Stimulated activated CD4-positive, alpha-beta T cell treated with anti-CD3 and anti-CD28 coated beads, Interleukin-12 subunit alpha, Interleukin-12 subunit beta, amount 100 ng/mL, for 24 hours (primary cell): ENCODE measurements around the gene ADAD2.
"Not testable (repeated sequence)": the region's sequence is repeated elsewhere in the genome, so short reads cannot be mapped to it uniquely, and the experiment has no call there.

Experiments
- DNase-seq, 2 experiments: peaks; one replicate each; pipeline ENCODE4 v3.0.0-alpha.2; 2020; ENCODE audit warnings: low read depth in 2 of 2

Gene ADAD2

DNA sequence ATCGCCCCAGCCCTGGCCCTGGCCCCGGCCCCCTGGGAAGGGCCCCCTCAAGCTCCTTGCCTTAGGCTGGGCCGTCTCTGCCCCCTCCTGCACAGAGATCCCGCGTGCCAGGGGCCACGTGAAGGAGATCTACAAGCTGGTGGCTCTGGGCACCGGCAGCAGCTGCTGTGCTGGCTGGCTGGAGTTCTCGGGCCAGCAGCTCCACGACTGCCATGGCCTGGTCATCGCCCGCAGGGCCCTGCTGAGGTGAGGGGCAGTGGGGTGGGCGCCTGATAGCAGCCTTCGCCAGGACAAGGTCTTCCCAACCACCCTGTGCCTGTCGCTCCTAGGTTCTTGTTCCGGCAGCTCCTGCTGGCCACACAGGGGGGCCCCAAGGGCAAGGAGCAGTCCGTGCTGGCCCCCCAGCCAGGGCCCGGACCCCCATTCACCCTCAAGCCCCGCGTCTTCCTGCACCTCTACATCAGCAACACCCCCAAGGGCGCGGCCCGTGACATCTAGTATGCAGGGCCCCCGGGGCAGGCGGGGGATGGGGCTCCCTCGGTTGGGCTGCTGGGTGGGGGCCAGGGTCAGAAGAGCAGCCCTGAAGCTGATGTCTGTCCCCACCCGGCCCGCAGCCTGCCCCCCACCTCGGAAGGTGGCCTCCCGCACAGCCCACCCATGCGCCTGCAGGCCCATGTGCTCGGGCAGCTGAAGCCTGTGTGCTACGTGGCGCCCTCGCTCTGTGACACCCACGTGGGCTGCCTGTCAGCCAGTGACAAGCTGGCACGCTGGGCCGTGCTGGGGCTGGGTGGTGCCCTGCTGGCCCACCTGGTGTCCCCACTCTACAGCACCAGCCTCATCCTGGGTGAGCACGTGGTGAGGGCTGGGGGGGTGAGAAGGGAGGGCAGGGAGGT, 4.5 kb downstream of the ADAD2 start:
- DNase-seq = no peak

DNA sequence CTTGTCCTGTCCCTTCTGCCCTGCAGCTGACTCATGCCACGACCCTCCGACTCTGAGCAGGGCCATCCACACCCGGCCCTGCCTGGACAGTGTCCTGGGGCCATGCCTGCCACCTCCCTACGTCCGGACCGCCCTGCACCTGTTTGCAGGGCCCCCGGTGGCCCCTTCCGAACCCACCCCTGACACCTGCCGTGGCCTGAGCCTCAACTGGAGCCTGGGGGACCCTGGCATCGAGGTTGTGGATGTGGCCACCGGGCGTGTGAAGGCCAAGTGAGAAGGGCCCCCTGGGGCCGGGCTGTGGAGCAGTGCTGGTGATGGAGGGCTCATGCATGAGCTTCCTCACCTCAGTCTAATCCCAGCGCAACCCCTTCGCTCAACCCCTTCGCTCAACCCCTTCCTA, 5.1 kb downstream of the ADAD2 start:
- no peak for DNase-seq

DNA sequence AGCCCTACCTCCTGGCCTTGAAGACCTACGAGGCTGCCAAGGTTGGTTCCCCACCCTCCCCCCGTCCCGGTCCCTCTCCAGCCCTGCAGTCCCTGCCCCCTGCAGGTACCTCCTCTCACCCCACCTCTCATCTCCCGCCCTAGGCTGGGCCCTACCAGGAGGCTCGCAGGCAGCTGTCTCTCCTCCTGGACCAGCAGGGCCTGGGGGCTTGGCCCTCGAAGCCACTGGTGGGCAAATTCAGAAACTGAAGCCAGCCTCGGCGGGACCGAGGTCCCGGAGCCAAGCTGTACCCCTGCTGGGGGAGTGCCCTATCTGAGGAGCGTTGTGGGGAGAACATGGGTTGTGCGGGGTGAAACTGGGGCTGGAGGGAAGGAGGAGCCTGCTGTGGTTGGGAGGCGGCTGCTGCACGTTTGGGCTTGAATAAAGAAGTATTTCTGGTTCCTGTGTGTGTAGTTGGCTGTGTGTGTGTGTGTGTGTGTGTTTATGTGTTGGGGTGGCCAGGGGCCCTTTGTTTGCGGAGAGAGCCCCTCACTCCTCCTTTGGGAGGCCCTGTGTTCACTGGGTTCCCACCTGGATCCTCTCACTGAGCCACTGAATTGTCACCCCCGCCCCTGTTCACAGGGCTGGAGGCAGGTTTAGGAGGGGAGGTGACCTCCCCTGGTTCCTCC, 5.9 kb downstream of the ADAD2 start:
- no peak for DNase-seq

DNA sequence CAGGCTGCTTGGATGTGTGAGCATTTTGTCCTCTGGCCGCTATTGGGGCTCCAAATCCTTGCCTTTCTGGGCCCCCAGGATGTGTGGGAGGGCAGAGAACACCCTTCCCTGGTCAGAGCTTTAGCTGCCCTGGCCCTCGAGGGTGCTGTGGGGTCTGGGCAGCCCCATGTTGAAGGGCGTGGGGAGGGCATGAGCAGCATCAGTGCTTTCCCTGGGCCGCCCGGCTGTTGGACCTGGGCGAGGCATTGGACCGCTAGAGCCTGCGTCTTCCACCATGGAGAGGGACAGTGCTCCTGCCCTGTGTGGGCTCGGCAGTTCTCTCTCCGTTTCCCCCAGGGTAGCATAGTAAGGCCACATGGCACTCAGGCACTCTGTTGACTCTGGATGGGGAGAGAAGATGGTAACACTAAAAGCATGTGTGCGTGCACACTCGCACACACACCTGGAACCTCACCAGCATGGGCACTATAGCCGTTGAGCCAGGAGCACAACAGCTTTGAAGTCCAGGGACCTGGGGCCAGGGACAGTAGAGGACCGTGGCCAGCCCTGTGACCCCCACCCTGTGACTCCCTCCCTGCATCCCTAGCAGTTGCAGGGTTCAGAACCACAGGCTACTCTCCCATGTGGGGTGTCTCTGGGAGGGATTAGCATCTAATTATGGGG, 6.6 kb downstream of the ADAD2 start:
- DNase-seq = no peak

DNA sequence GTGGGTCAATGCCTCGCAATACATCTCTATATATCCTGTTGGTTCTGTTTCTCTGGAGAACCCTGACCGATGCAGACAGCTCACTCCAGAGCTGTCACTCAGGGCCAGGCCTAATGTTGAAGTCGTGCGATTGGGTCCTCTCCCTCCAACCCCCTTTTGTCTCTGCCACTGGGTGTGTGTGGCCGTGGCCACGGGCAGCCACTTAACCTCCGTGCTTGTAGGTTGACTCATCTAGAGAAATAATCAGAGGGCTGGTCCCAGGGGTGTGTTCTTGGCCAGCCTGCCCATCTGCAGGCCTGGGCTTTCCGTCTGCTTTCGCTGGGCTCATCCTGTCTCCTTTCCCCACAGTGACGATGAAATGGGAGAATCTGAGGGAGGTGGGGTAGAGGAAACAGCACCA, 7.4 kb downstream of the ADAD2 start:
- DNase-seq = no peak

DNA sequence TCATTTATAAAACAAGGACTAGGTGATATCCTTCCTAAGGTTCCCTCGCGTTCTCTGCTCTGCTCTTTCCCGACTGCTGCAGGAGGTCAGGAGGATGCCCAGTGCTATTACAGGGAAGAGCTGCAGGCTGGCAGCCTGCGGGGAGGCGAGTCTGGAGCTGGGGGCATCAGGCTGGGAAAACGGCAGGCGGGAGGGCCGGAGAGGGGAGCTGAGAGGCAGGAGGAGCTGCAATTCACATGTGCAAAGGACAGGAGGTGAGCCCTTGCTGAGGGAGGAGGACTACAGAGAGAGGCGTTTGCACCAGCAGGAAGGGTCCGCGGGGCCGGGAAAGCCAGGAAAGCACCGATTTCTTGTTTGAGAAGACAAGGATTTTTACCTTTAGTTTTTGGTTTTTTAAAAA, 8.1 kb downstream of the ADAD2 start:
- no peak for DNase-seq

DNA sequence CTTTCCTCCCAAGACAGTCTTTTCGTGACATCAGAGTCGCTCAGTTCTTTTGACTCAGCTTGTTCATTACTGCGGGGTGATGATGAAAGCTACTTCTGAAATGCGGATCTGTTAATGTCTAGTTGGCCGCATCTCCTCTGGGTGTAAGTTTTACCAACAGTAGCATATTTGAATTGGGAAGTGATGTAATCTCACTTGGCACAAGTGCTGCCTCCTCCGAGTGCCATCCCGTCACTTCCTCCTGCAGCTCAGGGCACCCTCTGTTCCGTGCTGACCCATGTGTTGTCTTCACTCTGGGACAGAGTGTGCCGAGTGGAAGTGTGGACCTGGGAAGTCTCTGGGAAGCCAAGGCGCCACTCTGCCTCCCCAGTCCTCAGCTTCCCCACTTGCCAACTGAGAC, 8.9 kb downstream of the ADAD2 start:
- DNase-seq = no peak

DNA sequence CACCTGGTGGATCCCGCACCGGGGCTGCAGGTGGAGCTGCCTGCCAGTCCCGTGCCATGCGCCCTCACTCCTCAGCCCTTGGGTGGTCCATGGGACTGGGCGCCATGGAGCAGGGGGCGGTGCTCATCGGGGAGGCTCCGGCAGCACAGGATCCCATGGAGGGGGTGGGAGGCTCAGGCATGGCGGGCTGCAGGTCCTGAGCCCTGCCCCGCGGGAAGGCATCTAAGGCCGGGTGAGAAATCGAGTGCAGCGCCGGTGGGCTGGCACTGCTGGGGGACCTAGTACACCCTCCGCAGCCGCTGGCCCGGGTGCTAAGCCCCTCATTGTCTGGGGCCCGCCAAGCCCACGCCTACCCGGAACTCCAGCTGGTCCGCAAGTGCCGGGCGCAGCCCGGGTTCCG, 13.6 kb downstream of the ADAD2 start:
- not testable (repeated sequence) for DNase-seq

DNA sequence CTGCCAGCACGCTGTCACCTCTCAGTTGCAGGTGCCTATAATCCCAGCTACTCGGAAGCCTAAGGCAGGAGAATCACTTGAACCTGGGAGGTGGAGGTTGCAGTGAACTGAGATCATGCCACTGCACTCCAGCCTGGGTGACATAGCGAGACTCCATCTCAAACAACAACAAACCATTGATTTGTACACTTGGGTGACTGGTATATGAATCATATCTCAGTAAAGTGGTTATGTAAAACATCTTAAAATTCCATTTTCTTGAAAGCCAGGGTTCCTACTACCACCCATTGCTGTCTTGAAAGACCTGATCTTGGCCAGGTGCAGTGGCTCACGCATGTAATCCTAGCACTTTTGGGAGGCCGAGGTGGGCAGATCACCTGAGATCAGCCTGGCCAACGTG, 14.2 kb downstream of the ADAD2 start:
- not testable (repeated sequence) for DNase-seq

DNA sequence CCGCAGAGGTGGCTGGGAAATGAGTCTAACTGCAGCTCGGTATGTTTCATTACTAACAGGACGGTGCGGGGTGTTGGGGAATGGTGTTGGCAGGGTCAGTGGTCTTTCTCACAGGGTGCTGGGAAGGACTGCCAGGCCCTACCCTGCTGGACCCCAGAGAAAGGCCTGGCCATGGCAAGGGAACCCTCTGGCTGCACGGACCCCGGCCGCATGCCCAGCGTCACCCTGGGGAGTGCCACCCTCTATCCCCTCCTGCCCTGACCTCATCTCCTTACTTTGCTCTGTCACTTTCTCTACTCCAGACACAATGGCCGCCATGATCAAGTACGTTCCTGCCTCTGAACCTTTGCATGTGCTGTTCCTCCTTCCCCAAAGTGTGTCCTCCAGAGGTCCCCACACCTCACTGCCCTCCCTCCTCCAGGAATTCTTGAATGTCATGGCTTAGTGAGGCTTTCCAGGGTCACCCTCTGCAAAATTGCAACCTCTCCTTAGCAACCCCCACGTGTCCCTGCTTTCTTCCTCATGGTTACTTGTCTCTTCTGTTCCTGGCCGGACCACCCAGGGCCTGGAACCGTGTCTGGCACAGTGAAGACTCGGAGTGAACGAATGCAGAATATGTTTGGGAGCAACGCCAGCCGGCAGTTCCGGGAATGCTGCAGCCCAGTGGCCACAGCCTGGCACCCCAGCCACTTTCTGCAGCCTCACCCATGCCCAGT, 15.2 kb downstream of the ADAD2 start:
- DNase-seq = no peak

DNA sequence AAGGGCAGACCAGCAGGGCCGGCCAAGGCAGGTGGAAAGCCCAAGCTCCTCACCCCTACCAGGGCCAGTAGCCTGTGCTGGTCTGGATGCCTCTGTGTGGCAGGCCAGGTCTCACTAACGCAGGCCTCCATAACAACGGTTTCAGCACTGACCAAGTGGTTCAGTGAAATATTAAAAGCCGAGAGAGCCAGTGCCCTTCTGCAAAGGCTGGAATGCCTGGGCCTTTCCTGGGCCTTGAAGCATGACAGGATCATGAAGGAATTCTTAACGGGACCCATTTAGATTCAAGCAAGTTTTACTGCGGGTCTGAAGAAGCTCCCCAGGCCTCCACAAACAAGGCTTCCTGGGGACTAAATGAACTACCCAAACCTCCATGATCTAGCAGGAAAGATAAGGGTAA, 16.3 kb downstream of the ADAD2 start:
- DNase-seq = no peak

DNA sequence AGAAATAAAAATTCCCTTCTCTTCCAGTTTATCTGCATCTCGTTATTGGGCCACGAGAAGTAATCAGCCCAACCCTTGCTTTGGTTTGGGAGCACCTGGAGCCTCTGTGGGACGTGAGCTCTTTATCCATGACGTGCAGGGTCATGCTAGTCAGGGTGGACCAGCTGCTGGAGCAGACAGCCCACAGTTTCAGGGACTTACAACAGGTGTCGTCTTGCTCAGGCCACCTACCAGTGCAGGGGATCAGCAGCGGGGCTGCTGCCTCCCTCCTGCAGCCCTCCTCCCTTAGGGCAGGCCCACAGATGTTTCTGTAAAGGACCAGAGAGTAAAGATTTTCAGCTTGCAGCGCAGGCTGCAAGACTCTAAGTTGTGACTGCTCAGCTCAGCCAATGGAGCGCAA, 16.9 kb downstream of the ADAD2 start:
- DNase-seq = no peak

DNA sequence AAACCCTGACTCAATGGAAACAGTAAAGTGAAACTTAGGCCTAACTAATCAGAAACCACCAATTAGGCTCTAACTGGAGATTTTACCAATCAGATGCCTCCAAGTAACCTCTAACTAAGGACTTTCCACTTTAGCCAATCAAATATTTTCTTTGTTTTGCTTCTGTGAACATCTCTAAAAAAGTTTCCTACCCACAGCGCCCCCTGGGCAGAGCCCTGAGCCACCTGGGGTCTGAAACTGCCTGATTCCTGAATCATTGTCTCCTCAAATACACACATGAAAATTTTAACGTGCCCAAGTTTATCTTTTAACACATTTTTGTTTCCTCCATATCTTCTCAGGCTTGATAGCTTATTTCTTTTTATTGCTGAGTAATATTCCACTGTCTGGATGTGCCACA, 19.0 kb downstream of the ADAD2 start:
- no peak for DNase-seq

DNA sequence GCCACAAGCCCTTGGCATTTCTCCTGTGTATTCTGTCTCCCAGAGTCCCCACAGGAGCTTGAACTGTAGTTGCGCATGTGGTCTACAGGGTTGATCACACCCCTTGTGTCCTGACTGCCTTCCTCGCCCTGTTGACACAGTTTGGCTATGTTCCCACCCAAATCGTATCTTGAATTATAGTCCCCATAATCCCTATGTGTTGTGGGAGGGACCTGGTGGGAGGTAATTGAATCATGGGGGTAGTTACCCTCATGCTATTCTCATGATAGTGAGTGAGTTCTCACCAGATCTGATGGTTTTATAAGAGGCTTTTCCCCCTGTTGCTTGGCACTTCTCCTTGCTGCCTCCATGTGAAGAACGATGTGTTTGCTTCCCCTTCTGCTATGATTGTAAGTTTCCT, 21.2 kb downstream of the ADAD2 start:
- no peak for DNase-seq

DNA sequence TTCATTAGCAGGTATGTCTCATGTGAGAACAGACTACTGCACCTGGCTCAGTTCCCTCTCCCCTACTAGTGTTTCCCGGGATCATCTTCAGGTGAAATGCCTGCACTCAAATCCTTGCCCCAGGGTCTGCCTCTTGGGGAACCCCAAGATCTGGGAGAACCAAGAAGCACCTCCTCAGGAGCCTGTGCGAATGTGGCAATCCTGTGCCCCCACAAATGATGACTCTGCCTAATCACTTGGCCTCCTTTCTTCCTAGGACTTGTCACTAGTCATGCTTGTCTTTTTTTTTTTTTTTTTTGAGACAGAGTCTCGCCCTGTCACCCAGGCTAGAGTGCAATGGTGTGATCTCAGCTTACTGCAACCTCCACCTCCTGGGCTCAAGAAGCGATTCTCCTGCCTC, 21.7 kb downstream of the ADAD2 start:
- no peak for DNase-seq

DNA sequence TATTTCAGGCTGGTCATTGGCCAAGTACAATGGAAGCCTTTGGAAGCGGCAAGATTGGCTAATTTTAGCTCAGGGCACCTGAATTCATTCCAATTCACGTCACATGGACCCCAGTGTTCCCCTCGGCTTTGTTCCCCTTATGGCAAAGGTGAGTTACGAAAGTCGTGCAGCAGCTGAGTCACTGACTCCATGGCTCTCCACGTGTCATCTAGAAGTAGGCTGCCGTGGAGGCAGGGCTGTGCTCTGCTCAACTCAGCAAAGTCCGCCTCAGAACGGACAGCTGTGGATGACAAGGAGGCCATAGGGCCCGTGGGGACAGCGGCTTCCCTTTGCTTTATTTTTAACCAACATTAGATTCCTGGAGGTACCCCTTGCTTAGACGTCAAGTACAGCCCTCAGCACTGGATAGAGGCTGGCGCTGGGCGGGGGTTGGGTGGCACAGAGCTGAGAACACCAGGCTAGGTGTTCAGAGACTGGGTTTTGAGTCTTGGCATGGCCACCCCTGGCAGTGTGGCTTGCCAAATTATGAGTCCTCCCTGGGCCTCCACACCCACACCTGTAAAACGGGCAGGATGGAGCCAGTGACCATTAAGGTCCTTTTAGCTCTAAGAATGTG, 23.6 kb downstream of the ADAD2 start:
- no peak for DNase-seq

DNA sequence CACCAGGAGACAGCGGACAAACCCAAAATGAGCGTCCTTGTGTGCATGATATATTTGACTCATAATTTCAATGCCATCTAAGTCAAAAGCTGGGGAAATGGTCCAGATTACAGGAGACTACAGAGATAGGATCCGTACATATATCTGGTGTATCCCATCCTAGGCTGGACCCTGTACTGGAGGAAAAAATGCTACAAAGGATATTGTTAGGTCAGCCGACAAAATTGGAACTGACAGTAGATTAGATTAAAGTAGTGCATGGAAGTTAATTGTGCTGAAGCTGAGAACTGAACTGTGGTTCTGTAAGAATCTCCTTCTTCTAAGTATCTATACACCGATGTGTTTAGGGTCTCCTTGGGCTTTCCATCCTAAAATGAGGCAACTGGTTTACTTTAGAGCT, 24.6 kb downstream of the ADAD2 start:
- DNase-seq = no peak

DNA sequence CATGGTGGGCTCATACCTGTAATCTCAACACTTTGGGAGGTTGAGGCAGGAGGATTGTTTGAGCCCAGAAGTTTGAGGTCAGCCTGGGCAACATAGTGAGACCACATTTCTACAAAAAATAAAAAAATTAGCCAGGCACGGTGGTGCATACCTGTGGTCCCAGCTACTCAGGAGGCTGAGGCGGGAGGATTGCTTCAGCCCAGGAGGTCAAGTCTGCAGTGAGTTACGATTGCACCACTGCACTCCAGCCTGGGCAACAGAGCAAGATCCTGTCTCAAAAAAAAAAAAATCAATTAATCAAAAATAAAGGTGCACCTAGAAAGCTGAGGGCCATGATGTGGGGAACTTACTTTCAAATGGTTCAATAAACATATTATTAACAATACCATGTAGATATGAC, 25.2 kb downstream of the ADAD2 start:
- not testable (repeated sequence) for DNase-seq

DNA sequence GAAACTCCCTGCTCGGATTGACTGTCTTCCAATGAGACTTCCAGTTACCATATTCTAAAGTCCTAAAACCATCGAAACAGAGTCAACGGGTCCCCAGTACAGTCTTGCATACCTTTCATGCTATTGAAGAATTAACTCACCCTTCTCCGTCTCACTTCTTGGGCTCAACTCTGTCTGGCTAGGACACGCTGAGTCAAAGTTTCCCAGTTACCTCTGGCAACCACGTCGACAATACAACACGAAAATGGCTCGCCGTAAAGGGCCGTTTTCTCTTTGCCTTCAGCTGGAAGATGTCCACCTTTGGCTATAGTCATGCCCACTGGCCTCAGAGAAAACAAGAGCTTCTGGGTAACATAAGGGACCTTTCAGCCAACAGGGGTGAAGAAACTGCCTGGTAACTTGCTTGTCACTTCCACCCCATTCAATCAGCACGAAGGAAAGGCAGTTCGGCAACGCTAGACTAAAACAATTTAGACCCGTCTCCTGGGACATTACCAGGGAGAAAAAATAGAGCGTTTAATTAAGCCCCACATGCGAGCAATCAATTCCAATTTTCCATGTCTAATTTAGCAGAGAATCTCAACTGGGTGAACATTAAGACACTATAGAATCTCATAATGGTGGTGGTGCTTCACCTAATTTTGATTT, 27.3 kb downstream of the ADAD2 start:
- no peak for DNase-seq

DNA sequence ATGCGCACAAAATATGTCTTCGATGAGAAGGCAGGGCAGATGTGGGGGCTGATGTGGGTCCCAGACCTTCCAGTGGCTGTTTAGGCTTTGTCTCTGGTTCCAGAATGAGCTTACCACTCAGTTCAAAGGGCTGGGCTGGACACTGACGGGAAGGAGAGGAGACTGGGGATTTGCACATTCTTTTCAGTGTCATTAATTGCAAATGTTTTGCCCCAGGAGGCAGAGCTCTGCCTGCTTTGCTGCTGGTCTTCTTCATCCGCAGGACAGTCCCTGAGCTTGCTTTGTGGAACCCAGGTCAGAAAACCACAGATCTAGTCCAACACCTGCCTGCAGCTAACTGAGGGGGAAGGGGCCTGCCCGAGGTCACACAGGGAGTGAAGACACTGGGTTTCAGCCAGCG, 28.0 kb downstream of the ADAD2 start:
- DNase-seq = no peak

DNA sequence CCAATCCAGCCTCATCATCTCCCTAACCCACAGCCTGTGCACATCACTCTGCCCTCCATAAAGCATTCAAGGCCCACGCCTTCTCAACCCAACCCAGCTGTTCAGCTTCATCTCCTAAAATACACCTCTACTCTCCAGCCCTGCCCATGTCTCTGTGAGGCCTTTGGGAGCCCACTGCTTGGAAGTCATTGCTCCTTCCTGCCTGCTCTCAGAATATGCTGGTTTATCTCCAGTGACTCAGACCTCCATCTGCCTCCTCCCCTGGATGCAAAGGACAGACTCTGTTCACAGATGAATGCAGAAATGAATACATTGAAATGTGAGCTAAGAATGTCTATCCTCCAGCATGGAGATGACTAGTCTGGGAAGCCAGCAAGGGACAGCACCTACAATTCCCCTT, 29.9 kb downstream of the ADAD2 start:
- DNase-seq = no peak
